Stimulated activated CD8-positive, alpha-beta memory T cell treated with anti-CD3 and anti-CD28 coated beads, Interleukin-2, amount 100 ng/mL, for 48 hours (primary cell): ENCODE results near the gene MTMR12.
A peak's percentile ranks its signal among the peaks of the same experiment; 100 is the strongest.
"Not testable (repeated sequence)": the region's sequence is repeated elsewhere in the genome, so short reads cannot be mapped to it uniquely, and the experiment has no call there.

Source experiments
- DNase-seq, 2 donors: peaks; one replicate each; pipeline ENCODE4 v3.0.0-alpha.2; 2020; ENCODE audit warnings: low read depth in 2 of 2

The MTMR12 gene

DNA sequence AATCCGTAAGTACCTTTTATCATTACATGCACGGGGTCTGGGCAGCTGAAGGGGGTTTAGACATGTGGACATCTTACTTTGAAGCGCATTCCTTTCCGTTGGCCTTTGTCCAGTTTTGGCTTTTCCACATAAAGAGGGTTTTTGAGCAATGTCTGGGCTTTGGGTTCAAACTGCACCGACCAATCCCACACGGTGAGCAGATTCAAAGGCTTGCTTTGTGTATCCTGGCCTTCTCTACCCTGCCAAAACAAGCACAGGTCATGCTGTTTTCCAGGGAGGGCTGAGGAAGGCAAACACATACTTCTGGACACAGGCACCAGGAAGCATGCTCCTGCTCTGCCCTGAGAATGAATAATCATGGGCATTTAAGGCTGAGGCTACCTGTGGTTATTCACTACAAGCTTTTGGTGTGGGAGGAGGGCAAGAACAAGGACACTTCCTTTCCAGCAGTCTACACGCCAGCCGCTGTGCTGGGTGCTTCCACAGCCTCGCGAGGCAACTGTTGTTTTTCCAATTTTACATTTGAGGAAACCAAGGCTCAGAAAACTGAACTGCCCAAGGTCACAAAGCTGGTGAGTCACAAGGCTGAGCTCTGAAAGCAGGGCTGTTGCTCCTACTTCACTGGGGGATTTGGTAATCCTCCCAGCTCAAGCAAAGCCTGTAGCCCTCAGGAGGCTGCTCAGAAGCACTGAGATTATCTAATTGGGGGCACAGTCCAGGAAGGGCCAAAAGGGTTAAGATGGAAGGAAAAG lies 78.9 kb downstream of the MTMR12 start:
- no peak for DNase-seq

DNA sequence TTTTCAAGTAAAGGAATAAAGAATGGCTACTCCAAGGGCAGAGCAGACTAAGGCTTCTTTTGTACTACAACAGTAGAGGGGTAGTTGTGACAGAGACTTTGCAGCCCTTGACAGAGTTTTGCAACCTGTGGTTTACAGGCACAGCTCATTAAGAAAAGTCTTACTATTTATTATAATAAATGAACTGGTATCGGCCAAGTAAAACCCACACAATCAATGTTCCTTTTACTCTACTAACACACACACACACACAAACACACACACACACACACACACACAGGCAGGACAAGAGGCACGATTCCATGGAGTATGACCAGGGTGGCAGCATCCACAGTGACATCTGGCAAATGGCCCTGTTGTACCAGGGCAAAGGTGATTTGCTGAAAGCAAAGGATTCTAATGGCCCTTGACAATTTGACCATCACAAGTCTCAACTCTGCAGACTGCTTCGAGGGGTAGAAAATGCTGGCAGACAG lies 79.5 kb downstream of the MTMR12 start:
- no peak for DNase-seq

DNA sequence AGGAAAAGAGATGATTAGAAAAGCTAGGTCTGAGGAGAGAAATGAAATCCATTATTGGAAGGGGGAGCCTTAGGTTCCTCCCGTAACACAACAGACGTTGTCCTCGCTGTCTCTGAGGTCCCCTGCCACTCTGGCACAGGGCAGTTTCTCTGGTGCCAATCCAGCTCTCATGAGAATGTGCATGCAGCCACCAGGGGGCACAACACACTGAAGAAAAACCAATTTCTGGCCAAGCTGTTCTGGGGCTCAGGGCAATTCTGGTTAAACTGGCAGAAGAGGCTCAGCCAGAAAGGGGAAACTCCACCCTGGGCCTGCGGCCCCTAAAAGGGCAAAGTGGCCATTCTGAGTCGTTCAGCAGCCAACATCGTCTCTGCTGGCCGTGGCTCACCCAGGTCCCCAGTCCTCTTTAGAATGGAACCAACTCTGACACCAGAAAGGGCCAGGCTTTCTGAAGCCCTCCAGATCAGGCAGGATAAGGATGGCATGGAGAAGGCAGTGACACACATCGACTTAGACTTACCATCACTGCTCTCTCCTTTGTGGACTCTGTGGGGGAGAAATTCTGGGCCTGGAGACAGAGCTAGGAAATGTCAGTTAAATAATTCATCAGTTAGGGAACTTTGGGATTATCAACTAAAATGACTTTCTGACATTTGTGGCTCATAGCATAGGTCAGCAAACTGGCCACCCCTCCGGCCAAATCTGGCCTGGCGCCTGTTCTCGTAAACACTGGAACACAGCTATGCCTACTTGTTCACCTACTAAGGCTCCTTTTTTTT lies 80.1 kb downstream of the MTMR12 start:
- peak; percentile 56 to 60 for DNase-seq

DNA sequence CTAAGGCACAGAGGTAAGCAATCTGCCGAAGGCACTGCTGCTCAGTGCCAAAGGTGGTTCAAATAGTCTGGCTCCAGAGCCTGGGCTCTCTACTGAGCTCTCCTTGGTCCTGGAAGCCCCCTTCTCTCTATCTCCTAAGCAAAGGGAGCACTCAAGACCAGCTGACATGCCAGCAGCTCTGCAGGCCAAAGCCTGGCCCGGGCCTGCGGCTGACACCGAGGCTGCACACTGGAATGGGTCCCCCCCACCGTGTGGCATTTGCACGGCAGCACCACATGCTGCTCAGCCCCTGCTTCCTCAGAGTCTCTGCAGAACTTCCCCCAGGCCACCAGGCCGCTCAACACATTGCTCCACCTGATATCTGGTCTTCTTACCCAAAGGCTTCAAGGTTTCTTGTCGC lies 80.8 kb downstream of the MTMR12 start:
- DNase-seq = no peak

DNA sequence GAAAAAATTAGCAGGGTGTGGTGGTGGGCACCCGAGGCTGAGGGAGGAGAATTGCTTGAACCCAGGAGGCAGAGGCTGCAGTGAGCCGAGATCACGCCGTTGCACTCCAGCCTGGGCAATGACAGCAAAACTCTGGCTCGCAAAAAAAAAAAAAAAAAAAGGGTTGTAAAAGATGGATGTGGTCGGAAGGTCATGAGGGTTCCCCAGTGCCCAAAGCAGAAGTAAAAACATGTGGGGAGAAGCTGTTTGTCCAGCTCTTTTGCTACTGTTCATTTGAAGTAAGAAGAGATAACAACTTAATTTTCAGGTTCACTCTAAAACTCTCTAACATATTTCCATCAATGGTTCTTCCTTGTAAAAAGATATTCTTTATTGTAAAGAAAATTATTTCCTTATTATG lies 81.5 kb downstream of the MTMR12 start:
- no peak for DNase-seq

- no peak for DNase-seq
These were observed 82.2 kb downstream of the MTMR12 start for GRCh38 chr5:32230356-32231099.

- no peak for DNase-seq
These were observed 83.2 kb downstream of the MTMR12 start for GRCh38 chr5:32229586-32229985.

DNA sequence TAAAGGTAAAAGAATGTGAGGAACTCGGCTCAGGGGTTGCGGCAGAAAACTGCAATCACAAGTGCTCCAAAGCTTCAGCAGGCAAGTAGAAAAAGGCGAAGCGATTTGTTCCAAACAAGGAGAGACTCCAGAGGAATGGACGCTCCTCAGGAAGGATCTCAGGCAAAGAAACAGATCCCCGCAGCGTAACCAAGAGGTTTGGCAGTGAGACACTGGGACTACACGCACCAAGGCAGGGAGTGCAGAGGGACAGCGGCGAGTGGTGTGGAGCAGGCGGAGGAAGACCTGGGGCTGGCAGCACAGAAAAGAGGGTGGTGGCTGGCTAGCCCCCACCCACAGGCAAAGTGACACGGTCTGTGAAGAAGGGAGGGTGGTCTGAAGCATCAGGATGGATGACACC lies 83.9 kb downstream of the MTMR12 start:
- no peak for DNase-seq

DNA sequence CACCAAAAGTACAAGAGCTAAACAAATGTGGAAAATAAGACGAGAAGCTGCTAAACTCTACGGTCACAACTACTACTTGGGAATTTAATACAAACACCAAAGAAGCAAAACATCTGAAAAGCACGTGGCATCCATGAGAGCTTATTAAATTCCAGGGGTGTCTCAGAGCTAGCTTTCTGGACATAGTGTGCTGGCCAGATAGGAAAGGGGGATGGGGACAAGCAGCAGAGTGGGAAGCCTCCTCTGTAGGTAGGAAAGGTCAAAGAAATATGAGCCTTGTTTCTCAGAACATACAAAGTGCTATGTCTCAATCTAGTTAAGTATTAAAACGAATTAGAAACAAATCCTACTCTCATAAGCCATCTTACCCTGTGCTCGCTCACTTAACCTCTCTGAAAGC lies 87.3 kb downstream of the MTMR12 start:
- DNase-seq = no peak

DNA sequence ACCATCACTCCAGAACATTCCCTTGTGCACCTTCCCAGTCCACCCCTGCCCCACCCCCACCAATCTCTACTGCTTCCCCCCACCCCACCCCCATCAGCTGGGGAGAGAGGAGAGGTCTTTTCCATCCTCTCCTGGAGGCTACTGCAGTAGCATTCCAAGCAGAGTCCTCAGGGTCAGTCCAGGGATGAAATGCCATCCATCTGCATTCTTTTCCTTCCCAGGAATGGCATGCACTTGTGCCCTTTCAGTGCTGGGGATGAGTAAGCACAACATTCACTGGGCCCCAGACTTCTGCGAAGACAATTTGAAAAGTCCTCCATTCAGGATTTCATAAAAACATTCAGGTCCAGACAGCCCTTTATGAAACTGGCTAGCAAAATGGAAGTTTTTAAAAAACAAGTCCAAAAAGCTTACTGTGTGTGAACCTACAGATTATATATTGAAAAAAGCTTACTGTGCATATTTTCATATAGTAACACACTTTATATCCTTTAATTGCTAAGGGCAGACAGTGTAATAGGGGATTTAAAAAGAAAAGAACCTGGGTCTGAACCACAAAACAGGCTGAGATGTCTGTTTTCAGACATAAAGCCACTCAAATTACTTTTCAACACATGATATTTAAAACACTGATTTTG lies 88.6 kb downstream of the MTMR12 start:
- DNase-seq = no peak

- DNase-seq = no peak
These were observed 89.8 kb downstream of the MTMR12 start for GRCh38 chr5:32222723-32223470.

GRCh38 chr5:32217886-32218396 lies 94.8 kb downstream of the MTMR12 start:
- DNase-seq = no peak

GRCh38 chr5:32214344-32214743 lies 98.4 kb downstream of the MTMR12 start:
- DNase-seq = not testable (repeated sequence)

DNA sequence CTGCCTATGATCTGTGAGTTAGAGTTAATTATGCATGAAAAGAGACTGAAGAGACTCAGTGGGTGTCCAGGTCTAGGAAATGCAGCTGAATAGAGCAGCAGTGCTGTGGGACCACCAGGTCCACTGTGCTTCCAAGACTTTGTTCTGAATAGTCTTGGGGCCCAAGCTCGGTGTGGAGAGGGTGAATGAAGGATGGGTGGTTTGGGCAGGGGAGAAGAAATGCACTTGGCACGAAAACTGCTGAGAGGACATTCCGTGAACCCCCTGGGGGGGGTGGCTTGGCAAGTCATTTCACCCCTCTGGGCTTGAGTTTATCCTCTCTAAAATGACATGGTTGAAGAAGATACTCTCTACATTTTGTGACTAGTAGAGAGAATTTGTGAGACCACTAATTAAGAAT lies 102.6 kb downstream of the MTMR12 start:
- no peak for DNase-seq

- not testable (repeated sequence) for DNase-seq
These were observed 103.9 kb downstream of the MTMR12 start for GRCh38 chr5:32208837-32209236.

DNA sequence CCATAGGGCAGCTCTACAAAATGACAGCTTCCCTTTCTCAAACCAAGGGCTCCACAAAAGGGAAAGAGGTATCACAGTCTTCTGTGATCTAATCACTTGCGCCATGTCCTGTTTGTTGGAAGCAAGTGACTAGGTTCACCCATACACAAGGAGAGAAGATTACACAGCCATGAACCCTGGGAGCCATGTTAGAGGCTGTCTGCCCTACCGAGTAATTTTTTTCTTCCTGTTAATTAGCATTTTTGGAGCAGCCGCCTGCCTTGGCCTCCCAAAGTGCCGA lies 105.4 kb downstream of the MTMR12 start:
- DNase-seq = no peak

- no peak for DNase-seq
These were observed 106.0 kb downstream of the MTMR12 start for GRCh38 chr5:32206509-32207354.

DNA sequence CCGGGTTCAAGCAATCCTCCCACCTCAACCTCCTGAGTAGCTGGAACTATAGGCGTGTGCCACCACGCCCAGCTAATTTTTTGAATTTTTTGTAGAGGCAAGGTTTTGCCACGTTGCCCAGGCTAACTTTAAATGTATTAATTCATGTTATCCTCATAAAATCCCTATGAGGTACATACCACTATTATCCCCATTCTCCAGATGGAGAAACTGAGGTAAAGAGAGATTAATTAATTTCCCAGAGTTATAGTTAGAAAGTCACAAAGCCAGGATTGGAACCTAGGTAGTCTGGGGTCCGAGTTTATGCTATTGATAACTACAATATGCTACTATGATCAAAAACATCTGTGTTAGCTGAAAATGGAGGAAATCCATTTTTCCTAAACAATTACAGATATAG lies 106.7 kb downstream of the MTMR12 start:
- DNase-seq = no peak

DNA sequence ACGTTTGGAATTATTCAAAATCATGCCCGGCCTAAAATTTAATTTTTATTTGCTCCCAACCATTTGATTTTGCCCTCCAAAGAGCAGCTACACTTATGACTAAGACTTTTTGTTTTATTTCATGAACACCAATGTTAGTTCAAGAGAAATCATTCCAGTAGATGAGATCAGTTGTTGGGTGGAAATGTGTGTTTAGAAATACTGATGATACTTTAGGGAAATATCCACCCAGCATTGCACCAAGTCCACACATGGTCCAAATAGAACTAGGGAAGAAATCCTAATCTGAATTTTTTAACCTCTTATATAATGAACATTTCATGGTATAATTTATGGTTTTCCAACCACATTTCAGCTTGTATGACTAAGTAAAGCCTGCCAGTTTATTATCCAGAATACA lies 110.3 kb downstream of the MTMR12 start:
- no peak for DNase-seq

DNA sequence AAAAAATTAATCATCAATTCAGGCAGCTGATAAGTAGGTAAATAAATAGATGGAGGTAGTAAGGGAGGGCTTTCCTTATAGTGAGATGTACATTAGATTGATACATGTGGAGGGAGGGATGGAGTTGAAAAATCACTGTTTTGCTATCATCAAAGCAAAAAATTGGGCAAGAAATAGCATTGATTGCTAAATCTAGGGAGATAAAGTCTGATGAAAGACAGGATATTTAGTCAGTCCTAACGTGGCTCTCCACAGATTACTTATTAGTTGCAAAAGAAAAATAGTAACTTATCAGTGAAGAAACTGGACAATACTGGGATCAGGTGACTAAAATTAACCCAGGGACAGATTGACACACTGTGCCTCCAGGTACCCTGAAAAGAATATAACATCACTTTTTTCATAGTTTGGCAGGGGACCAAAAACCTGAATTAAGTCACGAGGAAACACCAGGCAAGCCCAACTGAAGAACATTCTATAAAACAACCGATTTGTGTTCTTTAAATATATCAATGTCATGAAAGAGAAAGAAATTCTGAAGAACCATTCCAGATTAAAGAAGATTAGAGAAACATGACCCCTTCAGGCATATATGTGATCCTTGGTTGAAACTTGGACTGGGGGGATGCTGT lies 111.5 kb downstream of the MTMR12 start:
- DNase-seq = no peak
